ENCODE results near the gene BCKDHA. TPM values are rescaled to one million over a fixed set of nuclear protein-coding genes. Genes with fewer than 3 reads are reported as not detected.

The BCKDHA gene
- total RNA-seq: 10 to 100 TPM; 15.2 to 17.9 TPM

DNA sequence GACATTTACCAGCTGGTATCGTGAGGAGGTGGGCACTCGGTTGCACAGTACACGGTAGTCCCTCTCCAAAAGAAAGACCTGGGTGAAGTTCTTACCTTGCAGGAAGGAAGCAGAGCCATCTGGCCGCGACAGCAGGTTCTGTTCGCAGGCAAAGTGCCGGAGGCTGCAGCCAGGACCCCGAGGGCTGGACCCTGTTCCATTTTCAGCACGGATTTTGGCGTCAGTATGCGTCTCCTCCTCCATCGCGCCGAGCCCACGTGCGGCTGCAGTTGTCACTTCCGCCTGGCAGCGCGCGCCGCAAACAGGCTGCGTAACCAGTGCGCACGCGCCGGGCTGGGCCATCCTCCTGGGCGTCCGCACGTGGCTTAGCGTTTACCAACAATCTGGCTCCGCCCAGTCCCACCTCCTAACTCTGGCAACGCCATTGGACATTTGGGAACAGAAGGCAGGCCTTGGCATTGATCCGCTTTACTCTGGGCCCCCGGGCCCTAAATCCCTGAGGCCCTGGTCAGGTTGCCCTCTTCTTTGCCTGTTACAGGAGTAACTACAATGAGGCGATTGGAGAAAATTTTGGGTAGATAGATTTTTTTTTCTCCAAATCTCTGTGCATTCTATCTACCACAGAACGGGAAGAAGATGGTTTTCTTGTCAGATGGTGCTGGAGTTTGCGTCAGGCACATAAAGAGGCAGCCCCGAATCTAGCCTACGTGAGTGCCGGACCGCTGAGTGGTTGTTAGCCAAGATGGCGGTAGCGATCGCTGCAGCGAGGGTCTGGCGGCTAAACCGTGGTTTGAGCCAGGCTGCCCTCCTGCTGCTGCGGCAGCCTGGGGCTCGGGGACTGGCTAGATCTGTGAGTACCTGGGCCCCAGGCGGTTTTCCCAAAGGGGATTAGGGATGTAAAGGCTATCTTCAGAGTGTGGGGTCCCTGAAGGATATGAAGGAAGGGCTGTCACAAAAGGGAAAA is at the start of gene BCKDHA, which contains the start of gene EXOSC5:
Gene BCKDHA (plus strand): TSS at position 733 of the 964 bp plus-strand sequence. CDS start 10 bp downstream, at position 743.
Gene EXOSC5 (minus strand): TSS at position 274 of the 964 bp plus-strand sequence. CDS start 31 bp downstream, at position 243.
- TF ChIP-seq, protein P1, sequence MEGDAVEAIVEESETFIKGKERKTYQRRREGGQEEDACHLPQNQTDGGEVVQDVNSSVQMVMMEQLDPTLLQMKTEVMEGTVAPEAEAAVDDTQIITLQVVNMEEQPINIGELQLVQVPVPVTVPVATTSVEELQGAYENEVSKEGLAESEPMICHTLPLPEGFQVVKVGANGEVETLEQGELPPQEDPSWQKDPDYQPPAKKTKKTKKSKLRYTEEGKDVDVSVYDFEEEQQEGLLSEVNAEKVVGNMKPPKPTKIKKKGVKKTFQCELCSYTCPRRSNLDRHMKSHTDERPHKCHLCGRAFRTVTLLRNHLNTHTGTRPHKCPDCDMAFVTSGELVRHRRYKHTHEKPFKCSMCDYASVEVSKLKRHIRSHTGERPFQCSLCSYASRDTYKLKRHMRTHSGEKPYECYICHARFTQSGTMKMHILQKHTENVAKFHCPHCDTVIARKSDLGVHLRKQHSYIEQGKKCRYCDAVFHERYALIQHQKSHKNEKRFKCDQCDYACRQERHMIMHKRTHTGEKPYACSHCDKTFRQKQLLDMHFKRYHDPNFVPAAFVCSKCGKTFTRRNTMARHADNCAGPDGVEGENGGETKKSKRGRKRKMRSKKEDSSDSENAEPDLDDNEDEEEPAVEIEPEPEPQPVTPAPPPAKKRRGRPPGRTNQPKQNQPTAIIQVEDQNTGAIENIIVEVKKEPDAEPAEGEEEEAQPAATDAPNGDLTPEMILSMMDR (IDR thresholded peaks at IDR 0.05): no peak
- TF ChIP-seq POLR2A (IDR thresholded peaks at IDR 0.05): peak in 2 of 3 donors; percentile 57 to 61
- H3K27me3 ChIP-seq: no peaks in the 10 kb centered on the region
- ATAC-seq (peak; percentile 99), DNase-seq (peak; percentile 100)
- H3K9me3 ChIP-seq: no peaks in the 10 kb centered on the region
- H3K4me3 ChIP-seq: peak within 1 kb of the TSS; percentile 96 to 97
- whole genome bisulfite sequencing, 2 donors: 0% methylated on average over 18 to 50 of the region's 50 CpGs
- H3K27ac ChIP-seq: peak within 1 kb of the TSS; percentile 85 to 95 (median 93)
- peaks cover 26% of the 10 kb centered on the region for H3K4me1 ChIP-seq
- no peaks in the 10 kb centered on the region for H3K36me3 ChIP-seq (replicated peaks in 1 of 2; ENCODE audit: insufficient read depth in 1 of 2, low read depth in 2 of 2)
- intact Hi-C loops (cut with DNase I): no loop called here

DNA sequence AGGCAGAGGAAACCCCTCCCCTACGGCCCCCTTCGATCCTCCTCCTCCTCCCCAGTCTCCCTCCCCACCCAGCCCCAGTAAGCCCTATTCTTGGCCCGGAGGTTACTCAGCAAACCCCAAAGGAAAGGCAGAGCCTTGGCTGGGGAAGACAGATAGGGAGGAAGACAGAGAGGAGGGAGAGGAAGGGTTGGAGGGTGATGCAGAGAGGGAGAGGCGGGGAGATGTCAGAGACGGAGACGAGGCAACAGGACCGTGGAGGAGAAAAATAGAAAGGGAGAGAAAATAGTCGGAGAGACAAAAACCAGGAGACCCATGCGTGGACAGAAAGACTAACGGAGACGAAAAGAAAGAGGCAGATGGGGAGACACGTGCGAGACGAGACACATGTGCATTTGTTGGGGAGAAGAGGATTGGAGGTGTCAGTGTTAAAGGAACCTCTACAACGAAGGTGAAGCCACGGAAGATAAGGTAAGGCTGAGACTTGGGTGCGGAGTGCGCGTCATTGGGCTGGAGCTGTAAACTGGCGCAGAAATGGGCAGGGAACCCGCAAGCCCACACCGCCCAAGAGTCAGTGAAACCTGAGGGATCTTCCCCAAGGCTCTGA is 46.8 kb upstream of the BCKDHA start:
- no peaks in the 10 kb centered on the region for H3K27me3 ChIP-seq
- WGBS, 2 donors: 17 to 21% methylated on average over 21 to 22 of the region's 22 CpGs
- DNase-seq: no peak
- TF ChIP-seq, protein P1 (IDR thresholded peaks at IDR 0.05): no peak
- TF ChIP-seq POLR2A (IDR thresholded peaks at IDR 0.05): no peak
- H3K4me3 ChIP-seq: peak overlapping the region in 1 of 2 donors; percentile 60
- intact Hi-C loops (cut with DNase I): no loop called here
- no peaks in the 10 kb centered on the region for H3K36me3 ChIP-seq (replicated peaks in 1 of 2; ENCODE audit: insufficient read depth in 1 of 2, low read depth in 2 of 2)
- H3K9me3 ChIP-seq: no peaks in the 10 kb centered on the region
- peak overlapping the region in 1 of 4 donors; percentile 2 for H3K27ac ChIP-seq
- H3K4me1 ChIP-seq: peaks cover 41% of the 10 kb centered on the region
- no peak for ATAC-seq

DNA sequence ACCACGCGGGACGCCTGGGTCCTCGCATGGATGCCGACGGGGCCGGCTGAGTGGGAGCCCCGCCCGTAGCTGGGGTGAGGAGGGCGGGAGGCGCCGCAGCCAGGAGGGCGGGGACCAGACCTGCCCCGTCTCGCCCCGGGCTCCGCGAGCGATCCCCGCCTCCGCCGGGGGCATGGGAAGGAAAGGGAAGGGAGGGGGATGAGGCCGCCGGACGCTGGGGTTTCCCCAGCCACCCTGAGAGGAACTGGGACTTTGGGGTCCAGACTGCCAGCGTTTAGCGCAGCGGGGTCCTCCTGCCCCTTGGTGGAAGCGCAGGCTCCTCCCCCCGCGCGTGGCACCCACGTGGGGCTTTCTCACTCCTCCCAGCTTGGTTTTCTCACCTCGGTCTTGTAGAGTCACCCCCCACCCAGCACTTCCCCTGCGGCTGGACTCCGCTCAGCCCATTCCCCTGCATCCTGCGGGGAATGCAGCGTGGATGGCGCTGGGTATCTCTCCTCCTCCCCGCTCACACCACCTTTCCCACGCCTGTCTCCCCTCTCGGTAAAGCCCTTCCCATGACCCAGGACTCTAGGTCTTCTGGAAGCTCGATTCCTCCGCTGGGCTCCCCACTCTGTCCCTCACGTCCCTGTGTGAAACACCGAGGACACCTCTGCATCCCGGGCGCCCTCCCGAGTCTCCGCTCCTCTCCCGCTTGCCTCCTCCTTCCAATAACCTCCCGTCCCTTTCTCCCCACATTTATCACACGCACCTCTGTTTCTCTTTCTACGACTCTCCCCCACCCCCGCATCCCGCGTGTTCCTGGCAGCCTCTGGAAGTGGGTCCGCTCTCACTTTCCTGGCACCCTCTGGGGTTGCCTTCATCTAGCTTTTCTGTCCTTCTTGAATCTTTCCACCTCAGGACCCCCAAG is 46.0 kb upstream of the BCKDHA start:
- TF ChIP-seq, protein P1 (IDR thresholded peaks at IDR 0.05): no peak
- TF ChIP-seq POLR2A (IDR thresholded peaks at IDR 0.05): peak in 1 of 3 donors; percentile 61
- 1 to 2% methylated on average over 30 to 58 of the region's 58 CpGs for WGBS, 2 donors
- Histone ChIP-seq H3K27me3 (no peaks in the 10 kb centered on the region), H3K4me1 (peaks cover 41% of the 10 kb centered on the region), H3K36me3 (replicated peaks in 1 of 2; ENCODE audit: insufficient read depth in 1 of 2, low read depth in 2 of 2) (no peaks in the 10 kb centered on the region), H3K27ac (peak overlapping the region in 1 of 4 donors; percentile 79), H3K4me3 (peak overlapping the region; percentile 24 to 60), H3K9me3 (no peaks in the 10 kb centered on the region)
- intact Hi-C loops (cut with DNase I): no loop called here
- ATAC-seq: peak; percentile 33
- peak in 3 of 4 donors; percentile 40 to 63 (median 55) for DNase-seq

DNA sequence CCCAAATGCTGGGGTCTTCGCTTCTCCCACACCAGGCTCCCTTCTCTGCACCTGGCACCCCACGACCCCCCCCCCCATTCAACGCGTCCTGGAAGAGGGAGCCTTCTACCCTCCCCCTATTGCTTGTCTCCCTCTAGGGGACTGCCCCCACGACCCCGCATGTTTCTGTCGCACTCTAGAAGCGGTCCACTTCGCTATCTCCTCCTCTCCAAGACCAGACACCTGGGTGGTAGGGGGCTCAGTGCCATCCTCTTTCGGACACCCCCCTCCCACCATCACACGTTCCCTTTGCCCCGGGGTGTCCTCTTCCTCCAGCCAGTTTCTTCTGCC is 45.4 kb upstream of the BCKDHA start:
- WGBS, 2 donors: 1% methylated on average over 11 to 12 of the region's 12 CpGs
- TF ChIP-seq, protein P1 (IDR thresholded peaks at IDR 0.05): no peak
- no peak for TF ChIP-seq POLR2A (IDR thresholded peaks at IDR 0.05)
- ATAC-seq (no peak), DNase-seq (no peak)
- intact Hi-C loops (cut with DNase I): no loop called here
- H3K27me3 ChIP-seq: no peaks in the 10 kb centered on the region
- peak overlapping the region; percentile 24 to 60 for H3K4me3 ChIP-seq
- peaks cover 41% of the 10 kb centered on the region for H3K4me1 ChIP-seq
- H3K36me3 ChIP-seq (replicated peaks in 1 of 2; ENCODE audit: insufficient read depth in 1 of 2, low read depth in 2 of 2): no peaks in the 10 kb centered on the region
- peak overlapping the region in 1 of 4 donors; percentile 79 for H3K27ac ChIP-seq
- no peaks in the 10 kb centered on the region for H3K9me3 ChIP-seq
